Stimulated activated CD4-positive, alpha-beta T cell treated with anti-CD3 and anti-CD28 coated beads, Interleukin-15, amount 100 ng/mL, for 1 hour (primary cell): ENCODE measurements around the gene DCAF6.

Experiments used
- DNase-seq, 2 donors: peaks; one replicate each; pipeline ENCODE4 v3.0.0-alpha.2; 2020; ENCODE audit warnings: low read depth in 1 of 2, low spot score in 1 of 2

Gene DCAF6

DNA sequence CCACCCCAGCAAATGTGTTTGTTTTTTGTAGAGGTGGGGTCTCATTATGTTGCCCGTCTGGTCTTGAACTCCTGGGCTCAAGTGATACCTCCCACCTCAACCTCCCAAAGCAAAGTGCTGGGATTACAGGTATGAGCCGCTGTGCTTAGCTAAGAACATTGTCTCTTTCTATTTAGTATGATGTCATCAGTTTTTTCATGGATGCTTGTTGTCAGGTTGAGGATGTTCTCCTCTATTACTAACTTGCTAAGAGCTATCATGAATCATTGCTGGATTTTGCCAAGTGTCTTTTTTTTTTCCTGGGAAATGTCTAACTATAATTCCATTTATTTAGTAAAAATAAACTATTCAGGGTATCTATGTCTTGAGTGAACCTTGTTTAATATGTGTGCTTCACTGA, 19.4 kb downstream of the DCAF6 start:
- DNase-seq: no peak

DNA sequence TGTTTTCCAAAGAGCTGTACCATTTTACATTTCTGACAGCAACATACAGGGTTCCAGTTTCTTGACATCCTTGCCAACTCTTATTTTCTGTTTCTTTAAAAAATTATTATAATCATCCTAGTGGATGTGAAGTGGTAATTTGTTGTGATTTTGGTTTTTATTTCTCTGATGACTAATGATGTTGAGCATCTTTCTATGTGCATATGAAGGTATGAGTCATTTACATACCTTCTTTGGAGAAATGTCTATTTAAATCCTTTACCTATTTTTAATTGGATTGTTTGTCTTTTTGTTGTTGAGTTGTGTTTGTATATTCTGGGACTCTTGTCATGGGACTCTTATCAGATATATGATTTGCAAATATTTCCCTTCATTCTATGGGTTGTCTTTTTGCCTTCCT, 21.2 kb downstream of the DCAF6 start:
- DNase-seq: no peak

DNA sequence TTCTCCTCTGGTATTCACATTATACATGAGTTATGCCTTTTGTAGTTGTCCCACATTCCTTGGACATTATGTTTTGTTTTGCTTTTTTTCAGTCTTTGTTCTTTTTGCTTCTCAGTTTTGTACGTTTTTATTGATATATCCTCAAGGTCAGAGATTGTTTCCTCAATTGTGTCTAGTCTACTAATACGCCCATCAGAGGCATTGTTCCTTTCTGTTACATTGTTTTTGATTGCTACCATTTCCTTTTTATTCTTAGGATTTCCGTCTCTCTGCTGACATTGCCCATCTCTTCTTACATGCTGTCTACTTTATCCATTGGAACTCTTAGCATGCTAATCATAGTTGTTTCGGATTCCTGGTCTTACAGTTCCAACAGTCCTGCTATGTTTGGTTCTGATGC, 28.2 kb downstream of the DCAF6 start:
- DNase-seq: no peak

DNA sequence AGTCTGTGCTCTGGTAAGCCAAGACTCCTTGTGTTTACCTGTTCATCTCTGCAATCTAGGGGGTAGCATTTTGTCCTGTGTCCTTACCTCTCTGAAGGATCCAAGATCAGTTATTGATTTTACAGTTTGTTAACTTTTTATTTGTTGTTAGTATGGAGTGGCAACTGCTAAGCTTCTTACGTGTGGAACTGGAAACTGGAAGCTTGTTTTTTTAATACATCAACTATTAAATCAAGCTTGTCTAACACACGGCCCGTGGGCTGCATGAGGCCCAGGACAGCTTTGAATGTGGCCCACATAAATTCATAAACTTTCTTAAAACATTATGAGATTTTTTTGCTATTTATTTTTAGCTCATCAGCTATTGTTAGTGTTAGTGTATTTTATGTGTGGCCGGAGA, 29.6 kb downstream of the DCAF6 start:
- DNase-seq: no peak

DNA sequence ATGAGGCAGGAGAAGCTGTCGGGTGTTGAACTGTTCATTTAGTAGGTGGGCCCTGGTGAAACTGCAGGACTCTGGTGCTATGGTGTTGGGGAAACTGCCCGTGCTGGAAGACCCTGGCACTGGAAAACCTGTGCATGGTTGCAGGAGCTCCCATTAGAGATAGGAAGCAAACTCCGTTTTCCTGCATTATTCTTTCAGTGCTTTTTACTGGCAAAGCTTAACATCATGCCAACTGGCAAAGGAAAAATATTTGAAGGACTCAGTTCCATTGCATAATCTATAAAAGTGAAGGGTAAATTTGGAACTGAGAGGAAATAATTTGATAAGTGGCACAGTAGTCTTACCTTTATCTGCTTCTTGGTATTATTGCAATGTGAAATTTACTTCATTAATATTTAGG, 32.1 kb downstream of the DCAF6 start:
- DNase-seq: no peak

DNA sequence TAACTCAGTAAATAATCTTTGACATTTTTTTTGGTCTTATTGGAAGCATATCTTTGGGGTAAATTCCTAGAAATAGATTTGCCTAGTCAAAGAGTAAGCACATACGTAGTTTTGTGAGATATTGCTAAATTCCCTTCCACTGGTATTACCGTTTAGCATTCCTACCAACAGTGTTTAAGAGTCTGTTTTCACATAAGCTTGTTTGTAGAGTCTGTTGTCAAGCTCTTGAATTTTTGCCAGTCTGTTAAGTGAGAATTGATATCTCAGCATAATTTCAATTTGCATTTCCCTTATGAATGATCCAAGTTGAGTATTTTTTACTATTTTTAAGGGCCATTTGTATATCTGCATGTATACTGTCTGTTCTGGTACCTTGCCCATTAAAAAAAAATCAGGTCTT, 37.3 kb downstream of the DCAF6 start:
- no peak for DNase-seq

DNA sequence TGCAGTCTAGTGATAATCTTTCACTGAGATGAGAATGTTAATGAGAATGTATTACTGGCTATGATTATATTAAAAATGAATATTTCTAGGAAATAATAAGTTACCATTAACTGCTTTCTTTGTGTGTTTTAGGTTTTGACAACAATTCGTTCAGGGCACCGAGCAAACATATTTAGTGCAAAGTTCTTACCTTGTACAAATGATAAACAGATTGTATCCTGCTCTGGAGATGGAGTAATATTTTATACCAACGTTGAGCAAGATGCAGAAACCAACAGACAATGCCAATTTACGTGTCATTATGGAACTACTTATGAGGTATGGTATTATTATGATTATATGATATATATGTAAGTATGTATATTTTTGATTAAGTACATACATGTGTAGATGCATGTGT, 38.2 kb downstream of the DCAF6 start:
- no peak for DNase-seq

DNA sequence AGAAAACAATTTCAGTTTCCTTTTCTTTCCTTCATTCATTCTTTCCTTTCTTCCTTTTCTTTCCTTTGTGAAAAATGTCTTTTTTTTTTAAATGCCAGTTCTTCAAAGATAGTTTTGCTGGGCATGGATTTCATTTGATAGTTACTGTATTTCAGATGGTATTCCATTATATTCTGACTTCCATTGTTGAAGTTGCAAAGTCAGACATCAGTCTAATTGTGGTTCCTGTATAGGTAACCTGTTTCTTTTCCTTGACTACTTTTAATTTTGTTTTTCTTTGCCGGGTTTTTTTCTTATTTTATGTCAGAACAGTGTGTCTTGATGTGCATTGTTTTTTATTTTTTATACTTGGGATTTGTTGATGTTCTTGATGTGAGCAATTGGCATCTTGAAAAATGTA, 40.8 kb downstream of the DCAF6 start:
- no peak for DNase-seq

DNA sequence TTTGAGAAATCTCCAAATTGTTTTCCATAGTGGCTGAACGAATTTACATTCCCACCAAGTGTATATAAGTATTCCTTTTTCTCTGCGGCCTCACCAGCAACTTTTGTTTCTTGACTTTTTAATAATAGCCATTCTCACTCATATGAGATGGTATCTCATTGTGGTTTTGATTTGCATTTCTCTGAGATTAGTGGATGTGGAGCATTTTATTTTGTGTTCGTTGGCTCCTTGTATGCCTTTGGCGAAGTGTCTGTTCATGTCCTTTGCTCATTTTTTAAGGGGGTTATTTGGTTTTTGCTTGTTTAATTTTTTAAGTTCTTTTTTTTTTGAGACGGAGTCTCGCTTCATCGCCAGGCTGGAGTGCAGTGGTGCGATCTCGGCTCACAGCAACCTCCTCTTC, 45.5 kb downstream of the DCAF6 start:
- DNase-seq: no peak

DNA sequence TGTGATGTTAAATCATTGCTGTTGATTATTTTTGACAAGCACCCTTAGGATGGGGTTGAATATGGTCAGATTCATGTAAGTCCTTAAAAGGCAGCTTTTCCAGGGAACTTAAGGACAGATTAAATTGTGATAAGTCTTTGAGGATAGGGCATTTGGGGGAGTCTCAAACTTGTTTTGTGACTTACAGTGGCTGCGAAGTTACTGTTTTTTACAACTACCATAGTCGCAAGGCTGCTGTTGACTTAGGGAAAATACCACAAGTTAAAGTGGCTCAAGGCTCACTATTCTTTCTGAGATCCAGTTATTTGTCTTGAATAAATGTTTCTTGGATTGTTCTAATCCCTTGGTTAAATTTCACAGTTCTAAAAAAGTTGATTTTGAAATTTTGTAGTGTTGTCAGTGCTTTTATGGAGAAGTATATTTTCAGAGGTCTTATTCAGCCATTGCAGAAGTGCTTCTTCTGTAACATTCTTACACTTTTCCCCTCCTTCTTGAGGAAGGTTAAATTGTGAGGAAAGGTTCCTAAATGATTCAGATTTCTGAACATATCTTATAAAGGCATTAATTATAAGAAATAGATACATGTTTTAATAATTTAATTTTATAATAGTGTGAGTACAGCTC, 47.4 kb downstream of the DCAF6 start:
- DNase-seq: no peak

DNA sequence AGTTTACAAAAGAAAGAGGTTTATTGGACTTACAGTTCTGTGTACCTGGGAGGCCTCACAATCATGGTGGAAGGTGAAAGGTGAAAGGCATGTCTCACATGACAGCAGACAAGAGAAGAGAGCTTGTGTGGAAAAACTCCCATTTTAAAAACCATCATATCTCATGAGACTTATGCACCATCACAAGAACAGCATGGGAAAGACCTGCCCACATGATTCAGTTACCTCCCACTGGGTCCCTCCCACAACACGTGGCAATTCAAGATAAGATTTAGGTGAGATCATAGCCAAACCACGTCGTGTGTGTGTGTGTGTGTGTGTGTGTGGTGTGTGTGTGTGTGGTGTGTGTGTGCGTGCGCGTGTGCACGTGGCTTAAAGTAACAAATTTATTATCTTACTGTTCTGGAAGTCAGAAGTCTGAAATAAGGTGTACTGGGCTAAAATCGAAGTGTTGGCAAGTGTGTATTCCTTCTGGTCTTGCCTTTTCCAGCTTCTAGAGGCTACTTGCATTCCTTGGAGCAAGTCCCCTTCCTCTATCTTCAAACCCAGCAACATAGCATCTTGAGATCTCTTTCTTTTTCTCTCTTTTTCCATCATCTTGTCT, 48.5 kb downstream of the DCAF6 start:
- no peak for DNase-seq

DNA sequence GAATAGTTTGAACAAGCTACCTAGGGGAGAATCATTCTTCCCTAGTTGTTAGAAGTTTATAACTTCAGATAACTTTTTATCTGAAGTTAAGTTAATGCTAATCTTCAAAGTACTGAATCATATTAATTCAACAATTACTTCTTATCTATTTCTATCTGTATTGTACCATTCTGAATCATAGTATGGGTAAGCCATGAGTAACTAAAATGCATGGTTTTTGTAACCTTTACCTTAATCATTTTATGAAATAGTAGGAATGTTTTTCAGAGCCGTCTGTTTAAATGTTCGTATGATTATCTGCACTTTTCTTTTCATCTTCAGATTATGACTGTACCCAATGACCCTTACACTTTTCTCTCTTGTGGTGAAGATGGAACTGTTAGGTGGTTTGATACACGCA, 50.7 kb downstream of the DCAF6 start:
- DNase-seq: no peak

DNA sequence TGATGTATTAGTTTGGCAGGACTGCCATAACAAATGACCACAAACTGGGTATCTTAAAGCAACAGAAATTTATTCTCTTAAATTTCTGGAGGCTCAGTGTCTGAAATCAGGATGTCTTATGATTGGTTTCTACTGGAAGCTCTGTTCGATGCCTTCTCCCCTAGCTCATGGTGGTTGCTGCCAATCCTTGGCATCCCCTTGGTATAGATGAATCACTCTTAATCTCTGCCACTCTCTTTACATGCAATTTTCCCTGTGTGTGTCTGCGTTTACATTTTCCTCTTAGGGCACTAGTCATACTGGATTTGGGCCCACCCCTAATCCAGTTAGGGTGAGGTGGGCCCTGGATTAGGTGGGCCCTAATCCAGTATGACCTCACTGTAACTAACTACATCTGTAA, 55.1 kb downstream of the DCAF6 start:
- DNase-seq: no peak

DNA sequence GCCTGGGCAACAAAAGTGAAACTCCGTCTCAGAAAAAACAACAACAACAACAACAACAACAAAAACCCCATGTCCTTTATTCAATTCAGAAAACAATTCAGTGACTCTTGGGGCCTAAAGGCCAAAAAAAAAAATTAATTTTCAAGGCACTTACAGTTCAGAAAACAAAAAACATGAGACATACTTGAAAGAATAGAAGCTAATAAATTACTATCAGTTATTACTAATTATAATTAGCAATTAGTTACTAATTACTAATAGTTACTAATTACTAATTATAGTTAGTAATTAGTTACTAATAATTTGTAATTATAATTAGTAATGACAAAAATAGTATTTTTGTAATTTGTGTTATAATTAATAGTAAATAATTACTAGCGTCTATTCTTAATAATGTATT, 57.2 kb downstream of the DCAF6 start:
- no peak for DNase-seq

DNA sequence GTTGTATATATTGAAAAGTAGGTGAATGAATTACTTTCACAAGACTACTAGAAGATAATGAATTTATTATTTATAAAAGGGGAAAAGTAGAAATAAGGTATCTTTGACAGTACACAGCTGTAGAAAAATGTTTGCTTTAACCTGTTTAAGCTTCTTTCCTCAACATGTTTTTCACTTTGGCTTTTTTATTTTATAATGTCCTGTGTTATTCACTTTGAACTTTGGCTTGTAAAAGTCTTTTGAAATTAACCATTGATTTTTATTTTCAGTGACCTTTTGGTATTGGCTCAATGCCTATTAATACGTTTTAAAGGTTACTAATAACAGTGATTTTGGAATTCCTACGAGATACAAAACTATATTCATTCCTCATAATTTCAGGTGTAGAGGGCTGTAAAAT, 58.1 kb downstream of the DCAF6 start:
- DNase-seq: no peak

DNA sequence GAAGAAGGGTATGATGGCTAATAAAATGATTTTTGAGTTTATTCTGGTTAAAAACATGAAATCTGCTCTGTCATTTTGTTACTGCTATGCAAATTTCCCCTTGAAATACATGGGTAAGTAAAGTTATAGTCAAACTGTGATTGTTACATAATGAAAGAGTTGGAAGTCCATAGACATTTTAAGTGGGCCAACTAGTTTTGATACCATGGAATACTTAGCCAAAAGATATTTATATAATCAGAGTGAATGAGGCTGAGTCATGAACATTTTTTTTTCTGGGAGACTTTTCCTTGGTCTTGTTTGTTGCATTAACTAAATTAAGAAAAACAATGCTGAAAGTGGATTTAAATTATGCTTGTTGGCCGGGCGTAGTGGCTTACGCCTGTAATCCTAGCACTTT, 58.6 kb downstream of the DCAF6 start:
- DNase-seq: no peak

DNA sequence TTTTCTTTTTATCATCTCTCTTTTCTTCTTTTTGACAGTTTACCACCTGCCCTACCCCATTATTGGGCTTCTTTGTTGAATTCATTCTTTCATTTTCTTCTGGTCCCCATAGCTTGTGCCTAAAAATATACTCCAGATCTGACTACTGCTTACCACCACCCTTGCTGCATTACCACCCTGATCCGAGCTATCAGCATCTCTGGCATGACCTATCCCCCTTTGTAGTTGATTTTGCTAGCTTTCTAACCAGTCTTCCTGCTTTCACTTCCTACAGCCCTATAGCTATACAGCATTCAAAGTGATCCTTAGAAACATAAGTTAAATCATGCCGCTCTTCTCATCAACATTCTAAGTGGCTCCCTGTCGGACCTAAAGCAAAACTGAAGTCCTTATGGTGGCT, 59.8 kb downstream of the DCAF6 start:
- DNase-seq: no peak

DNA sequence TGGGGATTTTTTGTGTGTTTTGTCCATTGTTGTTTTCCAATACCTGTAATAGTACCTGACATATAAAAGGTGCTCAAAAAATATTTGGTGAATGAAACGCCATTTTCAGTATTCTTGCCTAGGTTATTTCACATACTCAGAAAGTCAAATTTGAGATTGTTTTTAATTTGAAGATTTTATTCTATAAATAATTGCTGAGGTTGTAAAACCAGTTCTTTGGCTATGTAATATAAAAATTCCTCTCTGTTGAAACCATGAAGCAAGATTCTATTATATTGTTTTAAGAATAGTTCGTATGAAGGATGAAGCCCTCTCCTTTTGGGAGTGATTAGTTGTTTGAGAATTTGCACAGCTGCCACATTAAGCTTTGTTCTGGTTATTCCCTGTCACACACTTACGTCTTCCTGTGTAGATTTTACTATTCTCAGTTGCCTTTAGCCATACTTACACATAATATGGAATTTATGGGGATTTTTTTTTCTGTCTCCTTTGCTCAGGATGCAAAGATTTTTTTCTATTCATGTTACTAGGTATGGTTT, 60.6 kb downstream of the DCAF6 start:
- no peak for DNase-seq

DNA sequence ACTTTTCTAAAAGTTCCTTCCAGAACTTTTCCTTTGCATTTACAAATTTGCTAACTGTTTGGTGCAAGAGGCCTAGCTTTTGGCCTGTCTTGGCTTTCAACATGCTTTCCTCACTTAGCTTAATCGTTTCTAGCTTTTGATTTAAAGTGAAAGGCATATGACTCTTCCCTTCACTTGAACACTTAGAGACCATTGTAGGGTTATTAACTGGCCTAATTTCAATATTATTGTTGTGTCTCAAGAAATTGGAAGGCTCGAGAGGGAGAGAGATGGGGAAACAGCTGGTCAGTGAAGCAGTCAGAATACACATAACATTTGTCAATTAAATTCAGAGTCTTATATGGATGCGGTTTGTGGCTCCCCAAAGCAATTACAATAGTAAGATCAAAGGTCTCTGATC, 63.4 kb downstream of the DCAF6 start:
- DNase-seq: no peak

DNA sequence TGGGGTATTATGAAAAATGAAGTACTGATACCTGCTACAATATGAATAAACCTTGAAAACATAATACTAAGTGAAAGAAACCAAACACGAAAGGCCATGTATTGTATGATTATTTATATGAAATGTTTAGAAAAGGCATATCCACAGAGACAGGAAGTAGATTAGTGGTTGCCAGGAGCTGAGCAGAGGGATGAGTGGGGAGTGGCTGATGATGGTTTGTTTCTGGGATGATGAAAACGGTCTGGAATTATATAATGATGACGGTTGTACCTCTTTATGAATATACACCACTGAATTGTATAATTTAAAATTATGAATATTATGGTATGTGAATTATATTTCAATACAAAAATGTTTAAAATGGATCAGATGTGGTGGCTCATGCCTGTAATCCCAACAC, 64.2 kb downstream of the DCAF6 start:
- DNase-seq: no peak

DNA sequence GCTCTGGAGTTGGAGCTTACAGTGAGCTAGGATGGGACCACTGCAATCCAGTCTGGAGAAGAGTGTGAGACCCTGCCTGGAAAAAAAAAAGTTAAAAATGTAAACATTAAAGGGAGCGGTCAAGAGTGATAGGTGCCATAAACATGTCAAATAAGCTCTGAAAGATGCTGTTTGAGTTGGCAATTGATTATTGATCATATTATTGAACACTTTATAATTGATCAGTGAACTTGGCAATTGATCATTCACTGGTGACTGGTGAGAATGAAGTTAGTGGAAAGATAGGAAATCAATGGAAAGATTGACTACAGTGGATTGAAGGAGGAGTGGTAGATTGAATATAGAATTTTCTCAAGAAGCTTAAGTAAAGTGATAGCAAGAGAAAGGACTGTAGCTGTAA, 64.7 kb downstream of the DCAF6 start:
- DNase-seq: no peak

DNA sequence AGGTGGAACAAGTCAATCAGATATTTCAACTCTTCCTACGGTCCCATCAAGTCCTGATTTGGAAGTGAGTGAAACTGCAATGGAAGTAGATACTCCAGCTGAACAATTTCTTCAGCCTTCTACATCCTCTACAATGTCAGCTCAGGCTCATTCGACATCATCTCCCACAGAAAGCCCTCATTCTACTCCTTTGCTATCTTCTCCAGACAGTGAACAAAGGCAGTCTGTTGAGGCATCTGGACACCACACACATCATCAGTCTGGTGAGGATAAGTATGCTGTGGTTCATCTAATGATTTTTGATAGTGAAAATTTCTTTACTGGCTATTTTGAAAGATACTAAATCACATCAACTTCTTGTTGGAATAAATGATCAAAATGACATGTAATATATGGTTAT, 68.0 kb downstream of the DCAF6 start:
- no peak for DNase-seq

DNA sequence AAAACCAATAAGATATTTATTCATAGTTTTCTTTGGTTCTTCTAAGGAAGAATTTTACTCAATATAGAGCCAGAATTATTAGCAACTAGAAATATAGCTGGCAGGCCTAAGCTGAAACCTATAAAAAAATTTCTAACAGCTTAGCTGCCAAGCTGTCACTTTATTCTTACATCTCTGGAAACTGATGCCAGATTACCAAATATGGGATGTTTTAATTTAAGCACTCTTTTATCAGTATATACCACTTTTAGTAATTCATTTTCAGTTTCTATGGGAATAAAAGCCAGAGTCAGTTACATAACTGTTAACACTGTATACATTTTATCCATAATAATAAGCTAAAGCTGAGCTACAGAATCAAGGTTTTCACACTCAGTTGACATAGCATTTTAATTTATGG, 69.0 kb downstream of the DCAF6 start:
- DNase-seq: no peak
